Activated B cell treated with CpG ODN at 0.5 μM for 24 hours (primary cell): ENCODE results near the gene ZCCHC17. TPM values are rescaled to one million over a fixed set of nuclear protein-coding genes. Genes with fewer than 3 reads are reported as not detected.

ENCODE experiments used
- ATAC-seq: fragments of 200-7000 bp; cut with Tn5 transposase; one replicate; pipeline ENCODE4 v1.10.0; 2021; ENCODE audit warnings: low read depth, mild to moderate bottlenecking, moderate library complexity
- CTCF ChIA-PET: fragments of 350-600 bp; sonication (Branson Sonifier 250); formaldehyde crosslinking; loops from one replicate; lab custom pipeline; 2021; ENCODE audit warnings: antibody characterized with exemption; lab: Charles Lee
- POLR2A ChIA-PET: fragments of 350-600 bp; sonication (Branson Sonifier 250); formaldehyde crosslinking; loops from one replicate; lab custom pipeline; 2021; ENCODE audit warnings: antibody characterized with exemption; lab: Charles Lee
- DNase-seq: peaks from one replicate; pipeline ENCODE4 v3.0.0; 2022
- H3K27ac Mint-ChIP-seq: one replicate; pipeline ENCODE4 v1.8.0; 2020; ENCODE audit warnings: mixed read lengths
- H3K27me3 Mint-ChIP-seq: one replicate; pipeline ENCODE4 v1.8.0; 2021; ENCODE audit warnings: mixed read lengths
- H3K36me3 Mint-ChIP-seq: one replicate; pipeline ENCODE4 v1.8.0; 2021; ENCODE audit warnings: low read depth, mixed read lengths
- H3K4me1 Mint-ChIP-seq: one replicate; pipeline ENCODE4 v1.8.0; 2021; ENCODE audit warnings: mixed read lengths
- H3K4me3 Mint-ChIP-seq: one replicate; pipeline ENCODE4 v1.8.0; 2020; ENCODE audit warnings: mild to moderate bottlenecking, mixed read lengths
- H3K9me3 Mint-ChIP-seq: one replicate; pipeline ENCODE4 v1.8.0; 2020; ENCODE audit warnings: mixed read lengths
- CTCF ChIP-seq: fragments of 200-600 bp; IDR thresholded peaks from one replicate; pipeline ENCODE4 v1.8.0; 2022; ENCODE audit warnings: antibody characterized with exemption, mild to moderate bottlenecking
- intact Hi-C: fragments of 100-400 bp; cut with micrococcal nuclease; formaldehyde crosslinking; loops from one replicate; pipeline ENCODE4 v1.15.1; 2024
- total RNA-seq: library from RNA; stranded (reverse); gene quantifications from 2 replicates; pipeline ENCODE4 v1.2.3, GENCODE V29; 2022

The ZCCHC17 gene
- total RNA-seq, 1 donor from 2014 or later: 19.5 TPM

- H3K4me1 Mint-ChIP-seq: peaks cover 11% of the 10 kb centered on the region
- no peak overlapping the region for H3K4me3 Mint-ChIP-seq
- intact Hi-C loops: no loop called here
- no peaks in the 10 kb centered on the region for H3K27me3 Mint-ChIP-seq
- TF ChIP-seq CTCF: no peak
- POLR2A ChIA-PET: no interaction called here
- no peak overlapping the region for H3K27ac Mint-ChIP-seq
- peaks cover 12% of the 10 kb centered on the region for H3K36me3 Mint-ChIP-seq
- DNase-seq: no peak
- H3K9me3 Mint-ChIP-seq: no peaks in the 10 kb centered on the region
- CTCF ChIA-PET: no interaction called here
- ATAC-seq: no peak
Measured at GRCh38 chr1:31302709-31303441, 6.0 kb downstream of the ZCCHC17 start.

- Mint-ChIP-seq H3K4me1 (peaks cover 2% of the 10 kb centered on the region), H3K9me3 (no peaks in the 10 kb centered on the region), H3K27me3 (no peaks in the 10 kb centered on the region), H3K36me3 (peaks cover 34% of the 10 kb centered on the region), H3K27ac (no peak overlapping the region), H3K4me3 (no peak overlapping the region)
- ATAC-seq: no peak
- POLR2A ChIA-PET: no interaction called here
- DNase-seq: no peak
- CTCF ChIA-PET: no interaction called here
- intact Hi-C loops: no loop called here
- TF ChIP-seq CTCF: no peak
Measured at GRCh38 chr1:31306278-31306677, 9.4 kb downstream of the ZCCHC17 start.

GRCh38 chr1:31308036-31308435 lies 11.2 kb downstream of the ZCCHC17 start:
- H3K27me3 Mint-ChIP-seq: no peaks in the 10 kb centered on the region
- DNase-seq (no peak), ATAC-seq (no peak)
- CTCF ChIA-PET: no interaction called here
- POLR2A ChIA-PET: no interaction called here
- H3K4me3 Mint-ChIP-seq: no peak overlapping the region
- peaks cover 48% of the 10 kb centered on the region for H3K36me3 Mint-ChIP-seq
- intact Hi-C loops: no loop called here
- no peak for TF ChIP-seq CTCF
- H3K4me1 Mint-ChIP-seq: peaks cover 2% of the 10 kb centered on the region
- no peak overlapping the region for H3K27ac Mint-ChIP-seq
- H3K9me3 Mint-ChIP-seq: no peaks in the 10 kb centered on the region

GRCh38 chr1:31310198-31310597 lies 13.4 kb downstream of the ZCCHC17 start:
- CTCF ChIA-PET: no interaction called here
- Mint-ChIP-seq H3K4me1 (no peaks in the 10 kb centered on the region), H3K4me3 (no peak overlapping the region), H3K27me3 (no peaks in the 10 kb centered on the region), H3K36me3 (peaks cover 64% of the 10 kb centered on the region), H3K27ac (no peak overlapping the region), H3K9me3 (no peaks in the 10 kb centered on the region)
- intact Hi-C loops: no loop called here
- no peak for TF ChIP-seq CTCF
- POLR2A ChIA-PET: no interaction called here
- DNase-seq (no peak), ATAC-seq (no peak)

- Mint-ChIP-seq H3K27ac (no peak overlapping the region), H3K36me3 (peaks cover 78% of the 10 kb centered on the region)
- intact Hi-C loops: no loop called here
Measured at GRCh38 chr1:31315902-31316301, 19.1 kb downstream of the ZCCHC17 start.

More at GRCh38 chr1:31315902-31316301, 19.1 kb downstream of the ZCCHC17 start:
- Mint-ChIP-seq H3K4me3 (no peak overlapping the region), H3K9me3 (no peaks in the 10 kb centered on the region), H3K4me1 (no peaks in the 10 kb centered on the region), H3K27me3 (no peaks in the 10 kb centered on the region)
- DNase-seq (no peak), ATAC-seq (no peak)
- no peak for TF ChIP-seq CTCF
- POLR2A ChIA-PET: no interaction called here
- CTCF ChIA-PET: no interaction called here
